HG02763 (cell line): ENCODE data around the gene FYN.
"Not testable (repeated sequence)": the region's sequence is repeated elsewhere in the genome, so short reads cannot be mapped to it uniquely, and the experiment has no call there.

Experiments
- ATAC-seq: cut with Tn5 transposase; IDR thresholded peaks from one replicate; pipeline ENCODE4 v1.9.1; 2021; ENCODE audit warnings: mild to moderate bottlenecking, moderate library complexity; ENCODE audit not compliant: unreplicated experiment

The FYN gene

DNA sequence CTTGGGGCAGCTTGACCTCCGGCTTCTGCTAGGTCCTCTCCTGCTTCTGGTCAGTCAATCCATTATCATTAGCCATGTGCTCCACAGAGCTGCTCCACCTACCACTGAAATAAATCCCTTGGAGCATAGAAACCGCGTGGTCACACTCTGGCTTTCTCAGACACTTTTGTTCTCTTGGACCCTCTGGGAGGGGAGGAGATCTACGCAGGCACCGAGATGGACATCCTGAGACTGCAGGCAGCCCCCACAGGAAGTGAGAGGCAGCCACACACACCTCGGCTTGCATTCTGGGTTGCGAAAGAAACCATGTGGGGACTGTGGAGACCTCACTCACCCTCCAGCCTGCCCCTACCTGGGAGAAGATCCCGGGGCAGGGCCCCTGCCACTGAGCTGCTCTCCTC lies 79.5 kb downstream of the FYN start:
- ATAC-seq = no peak

DNA sequence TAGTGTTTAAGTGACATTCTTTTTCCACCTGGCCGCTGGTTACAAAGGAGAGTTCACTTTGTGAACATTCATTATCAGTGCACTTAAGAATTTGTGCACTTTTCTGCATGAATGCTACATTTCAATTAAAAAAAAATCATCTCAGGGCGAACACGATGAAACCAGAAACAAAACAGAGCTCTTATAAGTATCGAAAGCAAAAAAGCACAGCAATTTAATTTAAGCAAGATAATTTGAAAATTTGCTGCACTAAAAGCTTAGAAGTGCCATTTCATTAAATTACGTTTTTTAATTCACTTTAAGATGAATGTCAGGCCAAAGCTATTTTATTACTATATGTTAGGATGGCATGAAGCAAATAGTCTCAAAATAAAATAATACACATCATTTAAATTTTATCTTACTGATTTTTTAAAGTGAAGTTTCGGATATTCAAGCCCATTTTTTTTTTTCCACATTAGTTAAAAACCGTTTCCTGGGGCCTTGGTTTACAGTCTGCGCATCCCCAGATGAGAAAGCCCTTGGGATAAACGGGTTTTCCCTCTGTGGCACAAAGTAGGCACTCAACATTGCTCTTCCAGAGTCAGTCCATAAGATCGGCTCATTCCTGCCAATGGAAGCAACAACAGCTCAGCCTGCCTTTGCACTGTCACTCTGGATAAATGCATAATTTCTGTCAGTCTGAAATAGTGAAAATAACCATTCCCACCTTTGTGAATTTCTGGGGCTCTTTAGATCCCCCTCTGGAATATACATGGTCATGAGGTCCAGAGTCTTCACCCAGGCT lies 80.1 kb downstream of the FYN start:
- no peak for ATAC-seq

DNA sequence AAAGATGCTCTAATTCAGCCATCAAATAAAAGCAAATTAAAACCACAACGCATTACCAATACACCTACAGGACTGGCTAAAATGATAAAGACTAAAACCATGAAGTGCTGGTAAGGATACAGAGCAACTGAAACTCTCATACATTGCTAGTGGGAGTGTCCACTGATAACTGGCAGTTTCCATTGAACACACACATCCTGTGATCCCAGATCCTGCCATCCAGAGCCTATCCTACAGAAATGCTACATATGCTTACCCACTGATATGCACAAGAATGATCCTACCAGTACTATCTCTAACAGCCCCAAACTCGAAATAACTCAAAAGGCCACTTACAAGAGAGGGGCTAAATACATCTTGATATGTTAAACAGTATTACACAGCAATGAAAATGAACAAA lies 81.0 kb downstream of the FYN start:
- no peak for ATAC-seq

DNA sequence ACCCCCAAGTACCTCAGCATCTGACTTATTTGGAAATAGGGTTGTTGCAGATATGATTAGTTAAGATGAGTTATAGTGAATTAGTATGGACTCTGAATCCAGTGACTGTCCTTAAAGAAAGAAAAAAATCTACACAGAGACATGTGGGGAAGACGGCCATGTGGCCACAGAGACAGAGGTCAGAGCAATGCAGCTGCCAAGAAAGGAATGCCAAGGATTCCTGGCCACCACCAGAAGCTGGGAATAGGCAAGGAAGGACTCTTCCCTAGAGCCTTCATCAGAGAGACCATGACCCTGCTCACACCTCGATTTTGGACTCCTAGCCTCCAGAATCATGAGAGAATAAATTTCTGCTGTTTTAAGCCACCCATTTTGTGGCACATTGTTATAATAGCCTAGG lies 81.8 kb downstream of the FYN start:
- no peak for ATAC-seq

DNA sequence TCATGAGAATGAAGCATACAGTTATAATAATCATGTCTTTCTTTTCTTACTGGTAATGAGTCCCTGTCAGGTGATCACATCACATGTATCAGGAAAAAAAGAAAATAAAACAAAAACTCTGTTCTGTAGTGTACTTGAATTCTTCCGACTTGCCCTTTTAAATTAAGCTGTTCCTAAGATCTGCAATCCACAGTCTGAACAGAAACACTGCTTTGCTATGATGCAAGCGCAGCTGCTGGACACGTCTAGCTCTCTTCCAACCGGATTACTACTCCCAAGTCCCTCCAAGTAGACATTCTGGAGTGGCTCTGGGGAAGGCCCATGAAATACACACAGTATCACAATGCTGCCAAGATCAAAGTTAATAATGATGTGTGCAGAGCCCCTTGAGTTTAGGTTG lies 83.7 kb downstream of the FYN start:
- ATAC-seq = no peak

DNA sequence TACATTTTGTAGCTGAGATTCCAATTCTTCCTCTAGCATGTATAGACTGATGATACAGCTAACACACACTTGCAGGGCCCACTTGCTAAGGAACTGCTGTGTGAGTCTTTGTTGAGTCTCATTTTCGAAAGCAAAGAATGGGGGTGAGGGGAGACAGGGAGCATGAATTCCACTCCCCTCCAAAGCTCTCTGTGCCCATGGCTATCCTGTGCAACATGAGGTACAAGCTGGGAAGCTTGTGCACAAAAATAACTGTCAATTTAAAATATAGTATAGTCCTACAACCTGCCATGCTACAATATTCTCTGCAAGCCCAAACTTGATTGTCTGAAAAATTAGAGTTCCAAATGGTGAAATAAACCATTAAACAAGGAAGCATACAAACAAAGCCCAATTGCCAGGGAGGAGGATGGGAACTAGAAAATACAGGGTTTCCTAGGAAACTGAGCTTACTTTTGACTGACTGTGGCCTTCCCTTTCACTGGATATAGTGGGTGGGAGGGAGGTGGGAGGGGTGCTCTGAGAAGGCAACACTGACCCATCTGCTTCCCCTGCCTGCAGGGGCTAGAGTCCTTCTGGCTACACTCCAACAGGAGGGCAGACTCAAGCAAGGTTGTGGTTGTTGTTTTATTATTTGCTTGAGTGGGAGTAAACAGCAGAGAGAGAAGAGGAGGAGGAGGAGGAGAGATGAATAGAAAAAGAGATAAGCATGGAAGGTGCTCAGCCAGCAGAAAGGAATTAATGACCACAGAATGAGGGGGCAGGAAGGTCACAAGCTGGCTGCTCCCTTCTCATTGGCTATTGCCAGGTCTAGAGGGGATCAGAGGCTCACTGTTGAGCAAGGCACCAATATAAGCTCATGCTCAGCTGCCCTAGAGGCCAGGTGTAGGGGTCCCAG lies 84.6 kb downstream of the FYN start:
- no peak for ATAC-seq

DNA sequence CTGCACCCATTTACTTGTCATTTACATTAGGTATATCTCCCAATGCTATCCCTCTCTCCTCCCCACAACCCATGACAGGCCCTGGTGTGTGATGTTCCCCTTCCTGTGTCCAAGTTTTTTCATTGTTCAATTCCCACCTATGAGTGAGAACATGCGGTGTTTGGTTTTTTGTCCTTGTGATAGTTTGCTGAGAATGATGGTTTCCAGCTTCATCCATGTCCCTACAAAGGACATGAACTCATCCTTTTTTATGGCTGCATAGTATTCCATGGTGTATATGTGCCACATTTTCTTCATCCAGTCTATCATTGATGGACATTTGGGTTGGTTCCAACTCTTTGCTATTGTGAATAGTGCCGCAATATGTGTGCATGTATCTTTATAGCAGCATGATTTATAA lies 87.1 kb downstream of the FYN start:
- not testable (repeated sequence) for ATAC-seq

DNA sequence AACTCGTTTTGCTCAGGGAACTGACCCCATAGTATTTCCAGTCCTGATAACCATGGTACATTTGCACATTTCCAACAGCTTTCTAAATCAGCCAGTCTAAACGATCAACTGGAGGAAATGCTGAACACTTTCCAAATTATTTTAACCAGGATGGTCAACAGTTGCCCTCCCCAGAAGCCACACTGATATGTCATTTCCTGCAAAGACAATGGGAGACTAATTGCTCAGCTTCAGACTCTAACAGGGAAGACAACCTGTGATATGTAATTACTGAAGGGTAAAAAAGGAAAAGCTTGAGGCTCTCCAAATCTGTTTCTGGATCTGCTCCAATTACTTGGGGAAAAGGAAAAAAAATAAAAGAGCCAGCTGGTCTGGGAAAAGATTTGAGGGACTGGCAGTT lies 88.8 kb downstream of the FYN start:
- no peak for ATAC-seq

DNA sequence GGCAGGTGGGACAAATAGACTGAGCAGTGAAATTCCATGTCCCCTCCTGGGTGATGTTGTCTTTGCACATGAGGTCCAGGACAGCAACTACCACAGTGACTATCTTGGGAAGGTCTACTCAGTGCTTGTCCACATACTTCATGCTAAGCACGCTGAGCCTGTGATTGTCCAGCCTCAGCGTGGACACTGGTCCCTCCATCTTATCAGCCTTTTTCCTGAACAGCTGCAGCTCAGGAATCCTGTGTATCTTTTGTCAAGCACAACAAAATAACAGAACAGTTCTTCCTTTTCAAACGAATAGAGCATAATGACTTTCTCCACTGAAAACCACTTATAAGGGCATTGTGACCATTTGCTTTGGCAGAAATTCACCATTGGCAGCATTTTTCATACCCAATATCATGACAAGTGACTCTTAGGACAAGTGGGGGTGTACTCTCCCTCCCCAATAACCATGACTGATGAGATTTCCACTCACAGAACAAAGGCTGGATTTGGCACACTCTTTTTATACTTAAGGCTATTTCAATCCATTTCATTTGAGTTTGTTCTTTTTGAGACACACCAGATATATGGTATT lies 90.3 kb downstream of the FYN start:
- no peak for ATAC-seq

DNA sequence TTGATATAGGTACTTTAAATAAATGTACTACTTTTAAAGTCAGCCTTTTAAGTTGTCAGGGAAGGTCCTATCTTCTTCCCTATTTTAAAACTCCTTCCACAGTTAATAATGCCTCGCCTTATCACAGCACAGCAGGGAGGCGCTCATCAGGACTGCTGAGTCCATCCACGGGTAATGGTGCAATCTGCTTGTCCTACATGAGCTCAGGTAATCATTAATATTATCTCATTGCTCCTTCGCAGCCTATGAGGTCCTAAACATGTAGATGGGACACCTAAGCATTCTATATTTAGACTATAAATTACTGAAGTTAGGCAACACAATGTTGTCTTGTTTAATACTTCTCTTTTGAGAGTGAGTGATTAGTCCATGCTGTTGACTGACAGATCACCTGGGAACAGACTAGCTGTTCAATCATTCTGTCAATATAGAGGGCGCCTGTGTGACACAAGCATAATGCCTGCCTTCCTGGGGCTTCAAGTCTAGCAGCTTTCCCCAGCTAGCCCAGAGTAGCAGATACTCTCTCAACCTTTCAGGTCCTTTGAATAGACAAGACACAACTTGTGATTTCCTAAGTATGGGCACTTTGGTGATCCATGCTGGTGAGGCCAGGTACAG lies 91.0 kb downstream of the FYN start:
- no peak for ATAC-seq

DNA sequence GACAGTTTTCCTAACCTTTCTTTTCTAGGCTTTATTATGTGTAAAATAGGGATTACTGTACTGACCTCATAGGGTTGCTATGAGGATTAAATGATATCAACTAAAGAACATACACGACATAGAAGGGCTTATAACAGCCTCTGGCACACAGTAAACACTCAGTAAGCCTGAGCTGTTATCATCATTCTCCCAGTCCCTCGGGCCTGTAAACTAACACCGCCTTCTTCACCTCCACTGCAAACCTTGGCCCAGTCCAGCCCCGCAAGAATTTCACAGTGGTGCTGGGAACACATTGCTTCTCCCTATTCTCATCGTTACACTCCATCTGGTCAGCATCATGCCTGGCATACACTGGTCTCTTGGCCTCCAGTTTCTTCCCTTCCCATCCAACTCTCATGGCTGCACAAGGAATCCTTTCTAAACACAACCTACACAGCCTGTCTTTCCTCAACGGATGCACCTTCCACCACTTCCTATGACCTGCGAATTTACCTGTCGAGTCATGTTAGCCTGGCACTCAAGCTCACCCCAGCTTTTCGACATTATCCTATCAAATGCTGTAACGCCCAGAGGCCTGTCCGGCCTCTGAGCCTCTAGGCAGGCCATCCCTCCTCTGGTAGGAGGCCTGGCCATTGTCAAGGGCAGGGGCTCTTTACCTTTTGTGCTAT lies 92.1 kb downstream of the FYN start:
- no peak for ATAC-seq

DNA sequence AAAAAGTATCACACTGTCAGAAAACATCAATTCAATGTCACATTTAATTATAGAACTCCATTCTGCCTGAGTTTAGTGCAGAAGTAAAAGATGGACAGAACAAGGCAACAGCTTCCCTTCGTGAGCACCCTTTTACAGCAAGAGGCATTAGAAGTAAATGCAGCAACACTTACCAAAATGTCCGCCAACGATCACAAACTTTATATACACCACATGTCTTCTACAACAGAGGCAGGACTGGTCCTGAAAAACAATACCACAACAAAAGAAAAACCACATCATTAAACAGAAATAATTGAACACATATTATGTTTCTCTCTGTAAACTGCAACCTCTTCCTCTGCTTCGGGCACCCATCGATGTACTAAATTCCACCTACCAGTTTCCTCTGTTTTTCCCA lies 92.9 kb downstream of the FYN start:
- no peak for ATAC-seq

DNA sequence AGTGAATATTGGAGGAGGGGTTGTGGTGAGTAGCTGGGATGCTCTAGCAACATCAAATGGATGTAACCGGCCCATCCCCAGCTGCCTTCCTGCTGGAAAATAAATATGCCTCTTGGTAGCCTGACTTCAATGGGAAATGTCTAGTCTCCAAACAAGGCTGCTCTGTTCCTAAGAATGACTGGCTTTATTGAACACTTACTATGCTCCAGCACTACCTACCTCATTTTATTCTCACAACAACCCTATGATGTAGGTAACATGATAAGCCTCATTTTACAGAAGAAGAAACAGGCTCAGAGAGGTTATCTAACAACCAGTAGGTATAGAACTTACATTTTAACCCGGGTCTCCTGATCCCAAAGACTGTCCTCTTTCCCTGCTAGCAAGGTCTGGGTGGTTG lies 93.6 kb downstream of the FYN start:
- ATAC-seq = no peak

DNA sequence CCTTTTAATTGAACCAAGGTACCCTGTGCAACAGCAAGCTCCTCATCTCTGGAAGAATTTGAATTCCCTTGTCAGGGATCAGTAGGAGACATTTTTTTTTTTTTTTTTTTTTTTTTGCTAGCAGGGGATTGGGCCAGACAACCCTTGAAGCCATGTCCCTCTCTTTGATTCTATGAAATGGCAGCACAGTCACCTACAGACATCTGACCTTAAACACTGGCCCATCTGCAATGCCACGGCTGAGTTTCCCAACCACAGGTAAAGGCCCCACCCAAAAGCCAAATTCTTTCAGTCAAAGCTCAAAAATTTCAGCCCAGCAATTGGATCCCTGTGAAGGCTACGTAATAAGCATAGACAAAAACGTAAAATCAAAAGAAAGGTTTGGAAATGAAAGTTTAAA lies 94.2 kb downstream of the FYN start:
- no peak for ATAC-seq

DNA sequence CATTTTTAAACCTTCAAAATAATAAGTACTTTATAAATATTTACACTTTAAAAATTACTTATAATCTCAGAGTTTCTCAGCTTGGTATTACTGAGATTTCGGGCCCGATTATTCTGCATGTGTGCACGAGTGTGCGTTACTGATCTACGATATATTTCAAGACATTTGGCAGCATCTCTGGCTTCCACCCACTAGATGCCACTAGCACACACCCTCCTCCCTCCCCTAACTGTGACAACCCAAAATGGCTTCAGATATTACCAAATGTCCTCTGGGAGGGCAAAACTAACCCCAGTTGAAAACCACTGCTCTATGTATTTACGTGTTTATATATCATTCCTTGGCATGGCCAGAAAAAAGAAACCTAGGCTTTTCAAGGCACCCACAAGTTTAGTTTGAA lies 95.9 kb downstream of the FYN start:
- no peak for ATAC-seq

DNA sequence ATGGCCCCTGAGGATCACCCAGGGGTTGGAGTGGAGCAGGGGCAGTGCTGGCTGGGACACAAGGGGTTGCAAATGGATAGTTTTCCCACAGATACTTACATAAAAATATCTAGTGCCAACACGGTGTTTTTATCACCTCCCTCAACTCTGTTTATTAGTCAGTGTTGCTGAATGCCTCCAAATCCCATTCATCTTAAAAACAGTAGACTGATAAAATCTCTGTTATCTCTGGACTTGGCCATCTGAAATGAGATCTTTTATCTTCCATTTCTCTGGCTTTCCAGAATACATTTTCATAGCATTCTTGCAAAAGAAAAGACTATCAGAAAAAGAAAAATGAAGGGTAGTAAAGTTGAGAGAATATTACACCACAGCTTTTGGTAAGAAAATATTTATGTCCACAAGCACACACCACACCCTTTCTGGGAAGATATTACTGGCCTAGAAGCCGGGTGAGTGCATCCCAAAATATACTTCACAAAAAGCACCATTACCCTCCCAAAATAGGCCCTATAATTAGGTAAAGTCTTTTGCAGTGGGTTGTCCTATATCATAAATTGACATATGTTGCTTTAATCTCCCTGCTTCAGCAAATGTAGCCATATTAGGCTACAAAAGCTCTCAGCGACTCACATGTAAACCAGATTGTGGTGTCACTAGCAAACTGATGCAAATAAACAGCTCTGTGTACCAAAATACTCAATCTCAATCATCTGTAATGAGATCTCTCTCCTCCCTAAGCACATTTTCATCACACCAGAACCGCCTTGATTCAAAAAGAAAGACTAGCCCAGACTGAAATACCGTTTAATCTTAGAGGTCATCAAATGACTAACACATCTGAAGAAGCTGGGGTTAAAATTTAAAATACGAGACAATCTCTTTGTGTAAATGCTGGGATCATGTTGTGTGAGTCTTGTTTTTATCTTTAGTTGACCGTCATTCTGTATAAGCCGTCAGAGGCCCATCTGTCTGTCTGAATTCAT lies 96.7 kb downstream of the FYN start:
- ATAC-seq = no peak

DNA sequence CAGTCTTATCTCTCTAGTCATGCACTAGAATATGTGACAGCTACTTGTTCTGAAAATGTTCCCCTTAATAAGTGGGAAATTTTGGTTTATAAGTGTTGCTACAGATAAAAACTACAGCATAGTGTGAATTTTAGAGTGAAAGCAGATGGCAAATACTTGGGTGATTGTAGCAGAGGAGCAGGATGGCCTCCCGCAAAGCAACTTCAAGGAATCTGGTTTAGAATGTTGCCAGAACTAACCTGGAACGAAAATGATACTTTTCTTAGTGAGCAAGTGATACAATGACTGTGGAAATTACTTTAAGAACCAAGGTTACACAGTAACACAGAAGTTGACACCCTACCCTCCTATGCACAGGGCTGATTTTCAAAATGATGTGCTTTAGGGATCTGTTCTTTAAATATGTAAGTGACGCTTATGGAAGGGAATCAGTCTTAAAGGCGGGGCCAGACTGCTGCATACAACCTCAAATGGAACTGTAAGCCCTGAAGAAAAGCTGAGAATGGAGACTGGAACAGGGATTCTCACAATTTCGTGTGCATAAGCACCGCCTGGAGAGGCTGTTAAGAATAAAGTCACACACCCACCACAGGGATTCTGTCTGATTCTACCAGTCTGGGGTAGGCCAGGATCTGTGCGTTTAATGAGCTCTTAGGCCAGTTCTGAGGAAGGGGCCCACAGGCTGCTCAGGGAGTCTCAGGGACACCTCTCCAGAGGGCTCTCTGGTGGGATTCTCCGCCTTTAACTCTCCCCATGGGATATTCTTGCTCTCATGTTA lies 97.9 kb downstream of the FYN start:
- ATAC-seq = no peak

DNA sequence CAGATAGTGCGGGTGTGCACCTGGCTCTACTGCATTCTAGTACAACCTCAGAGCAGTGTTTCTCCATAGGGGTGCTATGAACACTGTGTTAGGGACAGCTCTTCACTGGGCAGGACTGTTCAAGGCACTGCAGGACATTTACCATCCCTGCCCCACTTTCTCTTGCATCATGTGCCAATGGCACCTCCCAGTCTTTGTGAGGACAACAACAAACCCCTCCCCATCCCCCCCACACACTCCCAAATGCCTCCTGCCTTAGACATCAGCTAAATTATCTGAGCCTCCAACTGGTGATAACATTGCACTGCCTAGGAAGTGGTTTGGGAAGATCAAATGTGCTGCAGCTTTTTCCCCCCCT lies 98.9 kb downstream of the FYN start:
- no peak for ATAC-seq
